HL-60 (cell line): ENCODE results near the gene VPS13D.

Experiments
- DNase-seq, 2 experiments: peaks; one replicate each; pipeline ENCODE4 v3.0.0-alpha.2; 2010 to 2020; ENCODE audit warnings: low read depth in 1 of 2, low spot score in 1 of 2
- H3K27ac ChIP-seq: fragments of 250-450 bp; sonication (Bioruptor Pico); replicated peaks from 2 replicates; pipeline ENCODE4 v1.5.1; 2020; ENCODE audit warnings: mild to moderate bottlenecking, moderate library complexity
- H3K27me3 ChIP-seq: fragments of 250-450 bp; sonication (Bioruptor Pico); 2 replicates; pipeline ENCODE4 v1.5.1; 2021; ENCODE audit warnings: mild to moderate bottlenecking, moderate library complexity; ENCODE audit not compliant: insufficient read depth, poor library complexity, severe bottlenecking
- H3K4me3 ChIP-seq: replicated peaks from 2 replicates; pipeline ENCODE4 v1.5.1; 2011; ENCODE audit warnings: mild to moderate bottlenecking, control low read depth, low read length; ENCODE audit not compliant: insufficient read depth
- GABPA ChIP-seq: IDR thresholded peaks from 2 replicates; pipeline ENCODE4 v1.6.1; 2012; ENCODE audit warnings: low read depth
- POLR2AphosphoS5 ChIP-seq: IDR thresholded peaks from 2 replicates; pipeline ENCODE4 v1.6.1; 2012; ENCODE audit warnings: low read depth
- SPI1 ChIP-seq: IDR thresholded peaks from 2 replicates; pipeline ENCODE4 v1.6.1; 2012; ENCODE audit warnings: low read depth, mild to moderate bottlenecking, borderline replicate concordance
- TF ChIP-seq, protein P1 (sequence below): IDR thresholded peaks from 2 replicates; pipeline ENCODE4 v1.6.1; 2012; ENCODE audit warnings: low read depth; ENCODE audit not compliant: insufficient replicate concordance
- TF ChIP-seq, protein P2 (sequence below): IDR thresholded peaks from one replicate; pipeline ENCODE4 v1.5.1; 2011; ENCODE audit warnings: low read length, control low read depth, inconsistent platforms; ENCODE audit not compliant: insufficient read depth

The VPS13D gene

GRCh38 chr1:12339811-12340543, 110.1 kb downstream of the VPS13D start:
- H3K4me3 ChIP-seq = no peak overlapping the region
- no peak overlapping the region for H3K27ac ChIP-seq
- TF ChIP-seq POLR2AphosphoS5 (no peak), SPI1 (no peak), GABPA (no peak)
- TF ChIP-seq, protein P1, sequence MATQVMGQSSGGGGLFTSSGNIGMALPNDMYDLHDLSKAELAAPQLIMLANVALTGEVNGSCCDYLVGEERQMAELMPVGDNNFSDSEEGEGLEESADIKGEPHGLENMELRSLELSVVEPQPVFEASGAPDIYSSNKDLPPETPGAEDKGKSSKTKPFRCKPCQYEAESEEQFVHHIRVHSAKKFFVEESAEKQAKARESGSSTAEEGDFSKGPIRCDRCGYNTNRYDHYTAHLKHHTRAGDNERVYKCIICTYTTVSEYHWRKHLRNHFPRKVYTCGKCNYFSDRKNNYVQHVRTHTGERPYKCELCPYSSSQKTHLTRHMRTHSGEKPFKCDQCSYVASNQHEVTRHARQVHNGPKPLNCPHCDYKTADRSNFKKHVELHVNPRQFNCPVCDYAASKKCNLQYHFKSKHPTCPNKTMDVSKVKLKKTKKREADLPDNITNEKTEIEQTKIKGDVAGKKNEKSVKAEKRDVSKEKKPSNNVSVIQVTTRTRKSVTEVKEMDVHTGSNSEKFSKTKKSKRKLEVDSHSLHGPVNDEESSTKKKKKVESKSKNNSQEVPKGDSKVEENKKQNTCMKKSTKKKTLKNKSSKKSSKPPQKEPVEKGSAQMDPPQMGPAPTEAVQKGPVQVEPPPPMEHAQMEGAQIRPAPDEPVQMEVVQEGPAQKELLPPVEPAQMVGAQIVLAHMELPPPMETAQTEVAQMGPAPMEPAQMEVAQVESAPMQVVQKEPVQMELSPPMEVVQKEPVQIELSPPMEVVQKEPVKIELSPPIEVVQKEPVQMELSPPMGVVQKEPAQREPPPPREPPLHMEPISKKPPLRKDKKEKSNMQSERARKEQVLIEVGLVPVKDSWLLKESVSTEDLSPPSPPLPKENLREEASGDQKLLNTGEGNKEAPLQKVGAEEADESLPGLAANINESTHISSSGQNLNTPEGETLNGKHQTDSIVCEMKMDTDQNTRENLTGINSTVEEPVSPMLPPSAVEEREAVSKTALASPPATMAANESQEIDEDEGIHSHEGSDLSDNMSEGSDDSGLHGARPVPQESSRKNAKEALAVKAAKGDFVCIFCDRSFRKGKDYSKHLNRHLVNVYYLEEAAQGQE = no peak
- TF ChIP-seq, protein P2, sequence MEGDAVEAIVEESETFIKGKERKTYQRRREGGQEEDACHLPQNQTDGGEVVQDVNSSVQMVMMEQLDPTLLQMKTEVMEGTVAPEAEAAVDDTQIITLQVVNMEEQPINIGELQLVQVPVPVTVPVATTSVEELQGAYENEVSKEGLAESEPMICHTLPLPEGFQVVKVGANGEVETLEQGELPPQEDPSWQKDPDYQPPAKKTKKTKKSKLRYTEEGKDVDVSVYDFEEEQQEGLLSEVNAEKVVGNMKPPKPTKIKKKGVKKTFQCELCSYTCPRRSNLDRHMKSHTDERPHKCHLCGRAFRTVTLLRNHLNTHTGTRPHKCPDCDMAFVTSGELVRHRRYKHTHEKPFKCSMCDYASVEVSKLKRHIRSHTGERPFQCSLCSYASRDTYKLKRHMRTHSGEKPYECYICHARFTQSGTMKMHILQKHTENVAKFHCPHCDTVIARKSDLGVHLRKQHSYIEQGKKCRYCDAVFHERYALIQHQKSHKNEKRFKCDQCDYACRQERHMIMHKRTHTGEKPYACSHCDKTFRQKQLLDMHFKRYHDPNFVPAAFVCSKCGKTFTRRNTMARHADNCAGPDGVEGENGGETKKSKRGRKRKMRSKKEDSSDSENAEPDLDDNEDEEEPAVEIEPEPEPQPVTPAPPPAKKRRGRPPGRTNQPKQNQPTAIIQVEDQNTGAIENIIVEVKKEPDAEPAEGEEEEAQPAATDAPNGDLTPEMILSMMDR = no peak
- DNase-seq = no peak
- H3K27me3 ChIP-seq = no peaks in the 10 kb centered on the region

GRCh38 chr1:12340544-12340930, 110.7 kb downstream of the VPS13D start:
- H3K4me3 ChIP-seq = no peak overlapping the region
- no peaks in the 10 kb centered on the region for H3K27me3 ChIP-seq
- H3K27ac ChIP-seq = no peak overlapping the region
- TF ChIP-seq, protein P2 = no peak
- TF ChIP-seq, protein P1 = no peak
- TF ChIP-seq POLR2AphosphoS5 = no peak
- no peak for TF ChIP-seq GABPA
- no peak for TF ChIP-seq SPI1
- no peak for DNase-seq

DNA sequence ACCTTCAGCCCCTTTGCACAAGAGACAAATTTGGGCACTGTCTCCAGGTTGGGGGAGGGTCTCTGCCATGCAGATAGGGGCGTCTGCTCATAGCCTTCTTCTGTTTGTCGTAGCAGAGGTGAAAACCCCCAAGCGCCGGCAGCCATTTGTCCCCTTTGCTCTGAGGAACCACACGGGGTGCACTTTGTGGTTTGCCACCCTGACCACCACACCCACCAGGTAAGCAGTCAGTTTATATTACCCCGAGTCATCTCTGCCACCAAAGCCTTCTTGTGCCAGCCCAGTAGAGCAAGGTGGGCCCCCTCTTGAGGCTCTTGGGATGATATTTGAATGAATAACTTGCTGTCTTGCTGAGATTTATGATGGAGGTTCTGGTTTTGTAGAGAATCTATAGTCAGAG, 111.8 kb downstream of the VPS13D start:
- Histone ChIP-seq H3K27ac (no peak overlapping the region), H3K27me3 (no peaks in the 10 kb centered on the region), H3K4me3 (no peak overlapping the region)
- no peak for TF ChIP-seq GABPA
- TF ChIP-seq, protein P1 = no peak
- TF ChIP-seq SPI1 = no peak
- TF ChIP-seq POLR2AphosphoS5 = no peak
- TF ChIP-seq, protein P2 = no peak
- DNase-seq = no peak
